Lung (tissue), 12 donors: ENCODE data around the gene DOP1A. TPM values are rescaled to one million over a fixed set of nuclear protein-coding genes. Genes with fewer than 3 reads are reported as not detected.

Source experiments
- ATAC-seq: fragments of 200-7000 bp; cut with Tn5 transposase; one replicate; pipeline ENCODE4 v1.9.1; 2020; ENCODE audit warnings: moderate number of reproducible peaks; ENCODE audit not compliant: insufficient read depth, low FRiP score
- DNase-seq, 3 donors: peaks; one replicate each; pipeline ENCODE4 v3.0.0-alpha.2; 2013 to 2017
- H3K27ac ChIP-seq, 2 donors: one replicate each; pipeline ENCODE4 v1.5.1; 2013; ENCODE audit warnings: mild to moderate bottlenecking in 2 of 2, moderate library complexity in 2 of 2, control low read depth in 1 of 2, inconsistent platforms in 1 of 2, low read depth in 1 of 2, low read length in 1 of 2
- H3K27me3 ChIP-seq, 3 donors: one replicate each; pipeline ENCODE4 v1.5.1; 2013; ENCODE audit warnings: low read length in 2 of 3; ENCODE audit not compliant: control insufficient read depth in 3 of 3, insufficient read depth in 3 of 3
- H3K36me3 ChIP-seq, 4 donors: one replicate each; pipeline ENCODE4 v1.5.1; 2013; ENCODE audit warnings: low read length in 4 of 4, mild to moderate bottlenecking in 1 of 4, moderate library complexity in 1 of 4; ENCODE audit not compliant: control insufficient read depth in 4 of 4, insufficient read depth in 4 of 4
- H3K4me1 ChIP-seq, 5 donors: one replicate each; pipeline ENCODE4 v1.5.1; 2013; ENCODE audit warnings: low read length in 5 of 5, mild to moderate bottlenecking in 2 of 5, moderate library complexity in 1 of 5; ENCODE audit not compliant: control insufficient read depth in 5 of 5, insufficient read depth in 5 of 5
- H3K4me3 ChIP-seq: one replicate; pipeline ENCODE4 v1.5.1; 2013; ENCODE audit warnings: mild to moderate bottlenecking, control low read depth, moderate library complexity
- H3K9ac ChIP-seq, 2 donors: one replicate each; pipeline ENCODE4 v1.5.1; 2013; ENCODE audit warnings: low read length in 2 of 2, control low read depth in 1 of 2; ENCODE audit not compliant: insufficient read depth in 1 of 2
- H3K9me3 ChIP-seq, 4 donors: one replicate each; pipeline ENCODE4 v1.5.1; 2013; ENCODE audit warnings: low read length in 3 of 4, mild to moderate bottlenecking in 1 of 4, moderate library complexity in 1 of 4; ENCODE audit not compliant: control insufficient read depth in 4 of 4, insufficient read depth in 3 of 4
- WGBS, 2 donors: extraction: QIAGEN DNeasy Blood & Tissue Kit; methylation state at CpG; one replicate each; pipeline ENCODE4 v1.1.7; 2013; 5-methylcytosine and 5-hydroxymethylcytosine counted together
- polyA plus RNA-seq, 2 donors: library from polyadenylated mRNA; stranded (reverse); fragments of 200-250 nt; gene quantifications; one replicate each; pipeline ENCODE4 v1.2.1, GENCODE V29; 2013
- total RNA-seq, 2 donors: library from RNA; depleted of rRNA in 1 of 2; stranded (reverse); fragments of >200 nt in 1 of 2; gene quantifications; one replicate each; pipeline ENCODE4 v1.2.1, GENCODE V29; 2014 to 2021
- TF ChIP-seq, protein P1 (sequence below): IDR thresholded peaks from 2 replicates; pipeline ENCODE4 v1.5.1; 2012; ENCODE audit warnings: mild to moderate bottlenecking; ENCODE audit errors: control extremely low read depth, extremely low read depth
- donor health status: control.
- donor health status: control.
- donor health status: Bipolar disorder and iron deficiency.
- donor health status: healthy.
- donor health status: DM: yes; HTN: yes; CAD: no.

The DOP1A gene
- total and polyA plus RNA-seq, 4 donors: 5.0 to 64.7 (median 13.1) TPM

DNA sequence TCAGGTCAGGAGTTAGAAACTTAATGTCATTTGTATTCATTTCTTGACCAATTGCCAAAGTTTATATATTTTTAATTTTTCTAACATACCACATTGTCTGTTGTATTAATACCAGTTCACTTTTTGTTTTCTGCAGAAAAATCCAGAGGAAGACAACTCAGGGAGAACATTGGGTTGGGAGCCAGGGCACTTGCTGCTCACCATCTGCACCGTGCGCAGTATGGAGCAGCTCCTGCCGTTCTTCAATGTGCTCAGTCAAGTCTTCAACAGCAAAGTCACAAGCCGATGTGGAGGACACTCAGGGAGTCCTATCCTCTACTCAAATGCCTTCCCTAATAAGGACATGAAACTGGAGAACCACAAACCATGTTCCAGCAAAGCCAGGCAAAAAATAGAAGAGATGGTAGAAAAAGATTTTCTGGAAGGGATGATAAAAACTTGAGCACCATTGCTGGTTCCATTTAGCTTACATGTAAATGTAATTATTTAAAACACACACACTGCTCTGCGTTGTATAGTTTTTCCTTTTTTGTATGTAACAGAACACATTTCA, 100.3 kb downstream of the DOP1A start:
- WGBS, 2 donors: 92 to 94% methylated on average over 5 of the region's 5 CpGs
- Histone ChIP-seq H3K9ac (no peak overlapping the region), H3K4me1 (no peaks in the 10 kb centered on the region), H3K36me3 (peaks cover 19 to 63% (median 38%) of the 10 kb centered on the region in 4 donors), H3K27me3 (no peaks in the 10 kb centered on the region), H3K9me3 (no peaks in the 10 kb centered on the region), H3K4me3 (no peak overlapping the region), H3K27ac (no peak overlapping the region)
- DNase-seq (no peak), ATAC-seq (no peak)
- TF ChIP-seq, protein P1, sequence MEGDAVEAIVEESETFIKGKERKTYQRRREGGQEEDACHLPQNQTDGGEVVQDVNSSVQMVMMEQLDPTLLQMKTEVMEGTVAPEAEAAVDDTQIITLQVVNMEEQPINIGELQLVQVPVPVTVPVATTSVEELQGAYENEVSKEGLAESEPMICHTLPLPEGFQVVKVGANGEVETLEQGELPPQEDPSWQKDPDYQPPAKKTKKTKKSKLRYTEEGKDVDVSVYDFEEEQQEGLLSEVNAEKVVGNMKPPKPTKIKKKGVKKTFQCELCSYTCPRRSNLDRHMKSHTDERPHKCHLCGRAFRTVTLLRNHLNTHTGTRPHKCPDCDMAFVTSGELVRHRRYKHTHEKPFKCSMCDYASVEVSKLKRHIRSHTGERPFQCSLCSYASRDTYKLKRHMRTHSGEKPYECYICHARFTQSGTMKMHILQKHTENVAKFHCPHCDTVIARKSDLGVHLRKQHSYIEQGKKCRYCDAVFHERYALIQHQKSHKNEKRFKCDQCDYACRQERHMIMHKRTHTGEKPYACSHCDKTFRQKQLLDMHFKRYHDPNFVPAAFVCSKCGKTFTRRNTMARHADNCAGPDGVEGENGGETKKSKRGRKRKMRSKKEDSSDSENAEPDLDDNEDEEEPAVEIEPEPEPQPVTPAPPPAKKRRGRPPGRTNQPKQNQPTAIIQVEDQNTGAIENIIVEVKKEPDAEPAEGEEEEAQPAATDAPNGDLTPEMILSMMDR: no peak

DNA sequence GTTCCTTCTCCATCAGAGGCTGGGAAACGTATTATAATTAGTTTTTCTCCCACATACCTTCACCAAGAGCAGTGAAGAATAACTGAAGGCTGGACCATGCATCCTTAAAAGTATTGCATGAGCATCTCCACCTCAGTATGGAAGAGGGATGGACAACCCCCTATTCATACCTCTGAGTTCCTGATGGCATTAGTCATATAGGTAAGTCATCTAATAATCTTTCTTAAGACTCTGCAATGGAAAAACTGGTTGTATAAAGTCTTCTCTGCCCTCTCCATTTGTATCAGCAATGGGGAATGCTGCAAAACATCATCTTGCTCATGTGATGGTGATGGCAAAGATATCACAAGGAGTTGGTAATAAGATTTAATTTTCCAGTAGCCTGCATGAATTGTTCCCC, 101.1 kb downstream of the DOP1A start:
- ATAC-seq: no peak
- TF ChIP-seq, protein P1: no peak
- Histone ChIP-seq H3K27ac (no peak overlapping the region), H3K27me3 (no peaks in the 10 kb centered on the region), H3K9me3 (no peaks in the 10 kb centered on the region), H3K9ac (no peak overlapping the region), H3K4me3 (no peak overlapping the region), H3K4me1 (no peaks in the 10 kb centered on the region), H3K36me3 (peaks cover 20 to 69% (median 42%) of the 10 kb centered on the region in 4 donors)
- no peak for DNase-seq
- WGBS, 2 donors: 87 to 96% methylated on average over 1 of the region's 1 CpG

- no peak for ATAC-seq
- DNase-seq: no peak
- Histone ChIP-seq H3K4me1 (no peaks in the 10 kb centered on the region), H3K9ac (no peak overlapping the region), H3K36me3 (peaks cover 20 to 71% (median 41%) of the 10 kb centered on the region in 4 donors), H3K27me3 (no peaks in the 10 kb centered on the region), H3K27ac (no peak overlapping the region), H3K9me3 (no peaks in the 10 kb centered on the region), H3K4me3 (no peak overlapping the region)
- TF ChIP-seq, protein P1: no peak
Measured at GRCh38 chr6:83169106-83169505, 101.6 kb downstream of the DOP1A start.

DNA sequence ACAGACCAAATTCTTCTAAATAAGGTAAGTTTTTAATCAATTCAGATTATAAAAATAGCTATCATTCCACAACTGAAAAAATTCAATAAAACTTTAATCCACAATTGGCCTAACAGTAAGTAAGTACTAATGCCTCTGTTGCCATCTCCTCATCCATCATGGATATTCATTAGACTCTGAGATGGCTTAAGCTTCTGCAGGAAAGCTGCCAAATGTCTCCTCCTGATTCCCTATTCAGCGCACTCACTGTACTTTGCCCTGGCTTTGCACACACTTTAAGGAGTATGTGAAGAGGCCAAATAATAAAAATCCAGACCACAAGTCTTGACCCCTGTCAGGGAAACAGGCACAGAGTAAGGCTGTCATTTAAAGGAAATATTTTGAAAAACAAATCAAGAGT, 102.0 kb downstream of the DOP1A start:
- ATAC-seq (no peak), DNase-seq (peak in 2 of 3 donors; percentile 21 to 30)
- TF ChIP-seq, protein P1: no peak
- Histone ChIP-seq H3K4me3 (no peak overlapping the region), H3K27ac (no peak overlapping the region), H3K9ac (no peak overlapping the region), H3K36me3 (peaks cover 19 to 75% (median 42%) of the 10 kb centered on the region in 4 donors), H3K4me1 (no peaks in the 10 kb centered on the region), H3K27me3 (no peaks in the 10 kb centered on the region), H3K9me3 (no peaks in the 10 kb centered on the region)
- 76 to 90% methylated on average over 1 of the region's 1 CpG for WGBS, 2 donors
